ENCODE data around the gene KIF21A.
"Not testable (repeated sequence)": the region's sequence is repeated elsewhere in the genome, so short reads cannot be mapped to it uniquely, and the experiment has no call there.

Gene KIF21A, protein sequence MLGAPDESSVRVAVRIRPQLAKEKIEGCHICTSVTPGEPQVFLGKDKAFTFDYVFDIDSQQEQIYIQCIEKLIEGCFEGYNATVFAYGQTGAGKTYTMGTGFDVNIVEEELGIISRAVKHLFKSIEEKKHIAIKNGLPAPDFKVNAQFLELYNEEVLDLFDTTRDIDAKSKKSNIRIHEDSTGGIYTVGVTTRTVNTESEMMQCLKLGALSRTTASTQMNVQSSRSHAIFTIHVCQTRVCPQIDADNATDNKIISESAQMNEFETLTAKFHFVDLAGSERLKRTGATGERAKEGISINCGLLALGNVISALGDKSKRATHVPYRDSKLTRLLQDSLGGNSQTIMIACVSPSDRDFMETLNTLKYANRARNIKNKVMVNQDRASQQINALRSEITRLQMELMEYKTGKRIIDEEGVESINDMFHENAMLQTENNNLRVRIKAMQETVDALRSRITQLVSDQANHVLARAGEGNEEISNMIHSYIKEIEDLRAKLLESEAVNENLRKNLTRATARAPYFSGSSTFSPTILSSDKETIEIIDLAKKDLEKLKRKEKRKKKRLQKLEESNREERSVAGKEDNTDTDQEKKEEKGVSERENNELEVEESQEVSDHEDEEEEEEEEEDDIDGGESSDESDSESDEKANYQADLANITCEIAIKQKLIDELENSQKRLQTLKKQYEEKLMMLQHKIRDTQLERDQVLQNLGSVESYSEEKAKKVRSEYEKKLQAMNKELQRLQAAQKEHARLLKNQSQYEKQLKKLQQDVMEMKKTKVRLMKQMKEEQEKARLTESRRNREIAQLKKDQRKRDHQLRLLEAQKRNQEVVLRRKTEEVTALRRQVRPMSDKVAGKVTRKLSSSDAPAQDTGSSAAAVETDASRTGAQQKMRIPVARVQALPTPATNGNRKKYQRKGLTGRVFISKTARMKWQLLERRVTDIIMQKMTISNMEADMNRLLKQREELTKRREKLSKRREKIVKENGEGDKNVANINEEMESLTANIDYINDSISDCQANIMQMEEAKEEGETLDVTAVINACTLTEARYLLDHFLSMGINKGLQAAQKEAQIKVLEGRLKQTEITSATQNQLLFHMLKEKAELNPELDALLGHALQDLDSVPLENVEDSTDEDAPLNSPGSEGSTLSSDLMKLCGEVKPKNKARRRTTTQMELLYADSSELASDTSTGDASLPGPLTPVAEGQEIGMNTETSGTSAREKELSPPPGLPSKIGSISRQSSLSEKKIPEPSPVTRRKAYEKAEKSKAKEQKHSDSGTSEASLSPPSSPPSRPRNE (N-terminal part only)

DNA sequence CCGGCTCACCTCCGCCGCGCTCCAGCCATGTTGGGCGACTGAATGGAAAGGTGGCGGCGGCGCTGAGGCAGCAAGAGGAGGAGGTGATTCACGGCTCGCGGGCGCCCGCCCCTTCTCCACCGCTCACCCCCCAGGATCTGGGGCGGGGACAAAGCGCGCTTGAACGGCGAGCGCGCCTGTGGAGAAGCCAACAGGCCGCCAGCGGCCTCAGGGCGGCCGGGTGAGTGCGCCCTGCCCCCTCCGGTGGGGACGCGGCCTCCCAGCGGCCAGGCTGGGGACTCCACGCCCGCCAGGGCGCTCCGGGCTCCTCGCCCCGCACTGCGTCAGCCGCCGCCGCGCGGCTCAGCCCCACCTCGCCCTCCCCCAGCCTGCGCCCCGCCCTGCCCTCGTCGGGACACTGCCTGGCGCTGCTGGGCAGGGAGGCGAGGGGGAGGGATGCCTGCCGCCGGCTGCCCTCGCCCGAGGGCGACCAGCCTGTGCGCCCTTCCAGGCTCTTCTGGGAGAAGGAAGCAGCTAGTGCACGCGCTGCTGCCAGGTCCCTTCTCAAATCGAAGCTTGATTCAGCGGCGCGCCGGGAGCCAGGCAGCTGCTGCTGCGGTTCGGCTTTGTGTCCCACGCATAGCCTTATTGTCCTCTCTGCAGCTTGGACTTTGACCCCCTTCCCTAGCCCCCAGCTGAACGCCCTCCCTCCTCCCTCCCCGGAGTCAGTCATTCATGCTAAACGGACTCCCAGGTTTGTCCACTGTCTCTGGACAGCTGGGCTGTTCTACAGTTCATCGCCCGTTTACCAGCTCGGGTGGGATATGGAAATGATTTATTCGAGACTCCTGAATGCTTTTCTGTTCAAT is at the start of gene KIF21A:
Gene KIF21A (minus strand): TSS at position 40 of the 848 bp plus-strand sequence. CDS start 150 bp downstream, outside the sequence.
- peak; percentile 89 for DNase-seq

DNA sequence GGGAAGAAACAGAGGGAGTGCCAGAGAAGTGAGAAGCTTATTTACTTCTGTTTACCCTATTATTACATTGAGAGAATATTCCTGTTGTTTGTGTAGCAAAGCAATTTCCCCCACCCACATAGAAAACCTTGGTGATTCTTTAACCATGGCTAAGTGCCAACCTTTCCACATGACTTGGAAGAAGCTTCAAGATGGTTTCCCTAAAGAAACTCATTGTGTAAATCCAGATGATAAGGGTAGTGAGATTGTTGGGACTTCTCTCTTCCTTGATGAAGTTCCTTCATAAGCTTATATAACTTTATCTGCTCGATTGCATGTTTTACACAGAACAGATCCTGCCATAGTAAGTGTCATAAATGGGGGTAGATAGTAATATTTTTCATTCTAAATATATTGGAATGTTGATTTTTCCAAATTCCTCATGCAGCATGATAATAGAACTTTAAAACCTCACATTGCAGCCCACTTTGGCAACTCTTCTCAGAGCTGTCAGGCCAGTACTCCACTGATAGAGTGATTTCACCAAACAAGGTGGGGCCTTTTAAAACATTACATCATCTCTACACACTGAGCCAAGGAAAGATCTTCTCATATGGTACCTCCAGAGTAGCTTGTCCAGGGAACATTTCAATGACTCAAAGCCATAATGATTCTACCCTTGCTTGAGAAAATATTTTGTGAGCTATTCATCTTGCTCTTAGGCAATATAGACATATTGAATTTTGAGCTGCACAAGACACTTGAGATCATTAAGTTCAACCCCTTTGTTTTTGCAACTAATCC is 47.8 kb upstream of the KIF21A start:
- no peak for DNase-seq

DNA sequence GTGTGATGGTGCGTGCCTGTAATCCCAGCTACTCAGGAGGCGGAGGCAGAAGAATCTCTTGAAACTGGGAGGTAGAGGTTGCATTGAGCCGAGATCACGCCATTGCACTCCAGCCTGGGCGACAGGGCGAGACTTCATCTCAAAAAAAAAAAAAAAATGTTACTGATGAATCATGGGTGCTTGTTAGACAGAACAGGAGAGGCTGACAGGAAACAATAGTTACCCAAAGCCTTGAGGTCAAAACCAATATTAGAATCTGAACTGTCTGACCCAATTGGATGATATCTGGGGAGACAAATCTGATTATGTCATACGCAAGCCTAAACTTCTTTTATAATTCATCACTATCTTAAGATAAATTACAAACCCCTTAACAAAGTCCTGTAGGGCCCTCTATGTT is 40.7 kb upstream of the KIF21A start:
- DNase-seq = no peak

DNA sequence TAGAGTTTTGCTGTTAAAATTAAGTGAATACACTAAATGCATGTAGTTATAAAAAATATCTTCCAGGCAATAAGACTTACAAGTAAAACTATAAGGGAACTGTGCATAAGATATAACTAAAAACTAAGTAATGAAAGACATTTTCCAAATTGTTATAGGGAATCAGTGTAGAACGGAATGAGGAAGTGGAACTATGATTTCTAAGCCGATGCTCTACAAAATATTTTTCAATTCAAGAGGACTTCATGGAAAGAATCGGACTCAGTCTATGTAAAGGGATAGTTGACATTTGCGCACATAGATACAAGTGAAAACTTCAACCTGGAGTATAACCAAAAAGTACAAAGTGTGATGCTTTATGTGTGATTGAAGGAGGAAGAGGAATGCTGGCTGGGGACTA is 40.1 kb upstream of the KIF21A start:
- no peak for DNase-seq

DNA sequence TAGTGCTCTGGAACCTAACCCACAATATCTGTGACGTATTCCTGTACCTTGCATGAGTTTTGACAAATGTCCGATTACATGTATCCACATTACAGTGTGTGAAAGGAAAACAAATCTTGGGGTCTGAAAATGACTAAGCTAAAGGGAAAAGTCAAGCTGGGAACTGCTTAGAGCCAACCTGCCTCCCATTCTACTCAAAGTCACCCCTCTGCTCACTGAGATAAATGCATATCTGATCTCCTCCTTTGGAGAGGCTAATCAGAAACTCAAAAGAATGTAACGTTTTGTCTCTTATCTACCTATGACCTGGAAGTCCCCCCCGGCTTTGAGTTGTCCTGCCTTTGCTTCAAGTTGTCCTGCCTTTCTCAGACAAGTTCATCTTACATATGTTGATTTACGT is 34.0 kb upstream of the KIF21A start:
- DNase-seq = no peak

DNA sequence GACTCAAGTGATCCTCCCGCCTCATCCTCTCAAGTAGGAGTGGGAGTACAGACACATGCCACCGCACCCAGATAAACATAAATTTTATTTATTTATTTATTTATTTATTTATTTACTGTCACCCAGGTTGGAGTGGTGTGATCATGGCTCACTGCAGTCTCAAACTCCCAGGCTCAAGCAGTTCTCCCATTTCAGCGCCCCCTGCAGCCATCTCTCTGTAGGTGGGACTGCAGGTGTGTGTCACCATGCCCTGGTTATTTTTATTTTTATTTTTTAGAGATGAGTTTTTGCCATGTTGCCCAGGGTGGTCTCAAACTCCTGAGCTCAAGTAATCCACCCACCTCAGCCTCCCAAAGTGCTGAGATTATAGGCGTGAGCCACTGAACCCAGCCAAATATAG is 33.2 kb upstream of the KIF21A start:
- no peak for DNase-seq

DNA sequence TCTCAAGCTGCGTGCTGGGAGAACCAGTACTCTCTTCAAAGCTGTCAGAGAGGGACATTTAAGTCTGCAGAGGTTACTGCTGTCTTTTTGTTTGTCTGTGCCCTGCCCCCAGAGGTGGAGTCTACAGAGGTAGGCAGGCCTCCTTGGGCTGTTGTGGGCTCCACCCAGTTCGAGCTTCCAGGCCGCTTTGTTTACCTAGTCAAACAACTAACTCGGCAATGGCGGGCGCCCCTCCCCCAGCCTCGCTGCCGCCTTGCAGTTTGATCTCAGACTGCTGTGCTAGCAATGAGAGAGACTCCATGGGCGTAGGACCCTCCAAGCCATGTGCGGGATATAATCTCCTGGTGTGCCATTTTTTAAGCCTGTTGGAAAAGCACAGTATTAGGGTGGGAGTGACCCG is 32.2 kb upstream of the KIF21A start:
- not testable (repeated sequence) for DNase-seq

DNA sequence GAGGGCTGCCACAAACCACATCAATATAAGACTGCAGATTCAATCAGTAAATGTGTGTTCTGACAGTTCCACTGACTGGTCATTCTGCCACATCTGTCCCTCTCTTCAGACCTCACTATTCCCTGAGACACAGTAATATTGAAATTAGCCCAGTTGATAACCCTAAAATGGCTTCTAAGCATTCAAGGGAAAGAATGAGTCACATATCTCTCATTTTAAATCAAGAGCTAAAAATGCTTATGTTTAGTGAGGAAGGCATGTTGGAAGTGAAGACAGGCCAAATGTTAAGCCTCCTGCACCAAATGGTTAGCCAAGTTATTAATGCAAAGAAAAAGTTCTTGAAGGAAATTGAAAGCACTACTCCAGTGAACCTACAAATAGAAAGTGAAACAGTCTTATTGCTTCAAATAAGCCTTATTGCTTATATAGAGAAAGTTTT is 24.5 kb upstream of the KIF21A start:
- no peak for DNase-seq

DNA sequence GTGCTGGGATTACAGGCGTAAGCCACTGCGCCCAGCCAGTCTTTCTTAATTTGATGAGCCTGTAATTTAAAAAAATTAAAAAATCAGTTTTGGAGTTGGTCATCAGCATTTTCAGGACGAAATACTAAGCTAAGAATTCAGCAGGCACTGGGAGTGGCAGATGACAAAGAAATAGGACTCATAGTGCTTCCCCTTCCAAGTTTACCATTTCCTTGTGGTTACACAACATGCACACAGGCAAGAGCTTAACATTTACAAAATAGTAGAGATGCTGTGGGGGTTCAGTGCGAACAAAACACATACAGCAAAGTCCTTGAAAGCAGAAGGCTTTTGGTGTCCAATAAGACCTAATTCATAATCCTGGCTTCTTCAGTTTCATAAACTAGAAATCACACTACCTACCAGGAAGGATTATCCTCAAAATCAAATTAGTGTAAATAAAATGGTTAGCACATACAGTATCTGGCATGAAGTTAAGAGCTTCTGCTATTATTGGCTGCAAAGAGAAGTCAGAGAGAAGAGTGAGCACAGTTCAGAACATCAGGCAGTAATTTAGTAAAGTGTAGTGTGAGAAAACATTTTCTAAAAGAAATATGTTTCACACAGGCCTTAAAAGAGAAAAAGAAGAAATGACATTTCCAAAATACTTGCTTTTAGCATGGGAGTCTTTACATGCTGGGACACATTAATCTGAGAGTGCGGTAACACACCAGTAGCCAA is 22.2 kb upstream of the KIF21A start:
- no peak for DNase-seq

DNA sequence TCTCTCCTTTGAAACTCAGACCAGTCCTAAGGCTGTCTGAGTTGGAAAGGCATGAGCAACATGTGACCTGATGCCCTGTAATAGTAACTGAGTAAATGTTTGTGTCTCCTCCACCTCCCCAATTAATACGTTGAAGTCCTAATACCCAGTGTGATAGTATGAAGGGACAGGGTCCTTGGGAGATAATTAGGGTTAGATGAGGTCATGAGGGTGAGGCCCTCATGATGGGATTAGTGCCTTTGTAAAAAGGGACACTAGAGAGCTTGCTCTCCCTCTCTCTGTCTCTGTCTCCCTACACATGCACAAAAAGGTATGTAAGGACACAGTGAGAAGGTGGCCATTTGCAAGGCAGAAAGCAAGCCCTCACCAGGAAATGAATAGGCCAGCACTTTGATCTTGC is 18.1 kb upstream of the KIF21A start:
- no peak for DNase-seq

DNA sequence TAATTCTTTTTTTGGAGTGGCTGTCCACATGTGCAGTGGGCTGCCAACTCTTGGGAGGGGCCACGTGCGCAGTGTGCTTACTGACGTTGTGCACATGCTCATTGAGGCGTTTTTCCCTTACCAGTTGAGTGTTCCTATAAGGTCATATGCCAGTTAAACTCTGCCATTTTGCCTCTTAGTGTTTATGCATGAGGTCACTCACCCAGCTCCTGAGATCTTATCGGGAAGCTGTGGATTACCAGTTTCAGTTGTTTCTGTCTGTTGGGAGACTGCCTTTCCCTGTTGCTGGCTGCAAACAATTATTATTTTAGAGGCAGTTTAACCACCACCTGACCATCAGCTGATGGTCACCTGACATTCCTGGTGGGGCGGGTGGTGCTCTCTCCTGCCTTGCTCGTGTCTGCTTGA is 16.1 kb upstream of the KIF21A start:
- no peak for DNase-seq

DNA sequence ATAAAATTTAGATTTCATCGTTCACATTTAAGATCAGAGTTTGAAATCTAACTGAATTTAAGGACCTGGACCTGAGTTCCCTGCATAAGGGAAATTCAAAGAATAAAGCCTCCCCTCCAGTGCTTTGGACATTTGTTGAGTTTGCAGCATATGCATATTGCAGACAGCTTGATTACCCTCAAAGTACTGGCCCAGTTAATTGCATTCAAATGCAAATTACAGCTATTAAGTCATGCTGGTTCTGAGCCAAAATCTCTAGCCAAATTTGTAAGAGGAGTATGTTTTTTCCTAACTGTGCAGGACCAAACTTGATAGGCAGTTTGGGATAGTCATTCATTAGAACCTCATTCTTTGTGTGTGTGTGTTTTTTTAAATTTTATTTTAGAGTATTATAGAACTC is 9.1 kb upstream of the KIF21A start:
- DNase-seq = no peak

DNA sequence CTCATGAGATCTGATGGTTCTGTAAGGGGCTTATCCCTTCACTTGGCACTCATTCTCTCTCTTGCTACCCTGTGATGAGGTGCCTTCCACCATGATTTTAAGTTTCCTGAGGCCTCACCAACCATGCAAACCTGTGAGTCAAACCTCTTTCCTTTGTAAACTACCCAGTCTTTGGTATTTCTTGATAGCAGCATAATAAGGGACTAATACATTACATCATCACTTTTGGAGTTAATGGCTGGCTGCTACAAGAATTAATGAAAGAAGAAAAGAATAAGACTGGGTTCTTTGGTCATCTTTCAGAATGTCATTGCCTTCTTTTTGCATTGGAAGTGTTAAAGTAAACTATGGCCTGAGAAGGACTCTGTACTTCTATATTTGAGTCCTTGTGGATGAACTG is 5.1 kb upstream of the KIF21A start:
- no peak for DNase-seq

DNA sequence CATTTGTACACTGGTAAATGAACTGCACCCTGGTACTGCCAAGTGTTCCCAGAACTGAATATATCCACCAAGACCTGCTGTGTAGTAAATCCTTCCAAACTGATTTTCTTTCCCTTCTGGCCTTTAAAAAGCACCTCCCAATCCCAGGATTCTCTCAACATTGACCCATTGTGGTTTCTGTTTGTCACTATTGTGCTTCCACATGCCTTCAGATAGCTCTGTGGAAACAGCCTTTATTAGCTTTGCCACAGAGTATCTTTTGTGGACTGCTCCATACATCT is 949 bp upstream of the KIF21A start:
- DNase-seq = no peak

DNA sequence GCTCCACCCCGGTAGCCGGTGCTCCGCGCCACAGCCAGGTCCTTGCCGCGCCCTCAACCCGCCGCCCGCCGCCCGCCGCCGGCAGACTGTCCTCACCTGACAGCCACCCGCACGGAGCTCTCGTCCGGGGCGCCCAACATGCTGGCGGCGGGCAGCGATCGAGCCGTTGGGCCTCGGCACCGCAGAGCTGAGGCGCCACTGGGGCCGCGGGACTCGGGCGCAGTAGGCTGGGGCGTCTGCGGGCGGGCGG is 164 bp downstream of the KIF21A start:
- no peak for DNase-seq

DNA sequence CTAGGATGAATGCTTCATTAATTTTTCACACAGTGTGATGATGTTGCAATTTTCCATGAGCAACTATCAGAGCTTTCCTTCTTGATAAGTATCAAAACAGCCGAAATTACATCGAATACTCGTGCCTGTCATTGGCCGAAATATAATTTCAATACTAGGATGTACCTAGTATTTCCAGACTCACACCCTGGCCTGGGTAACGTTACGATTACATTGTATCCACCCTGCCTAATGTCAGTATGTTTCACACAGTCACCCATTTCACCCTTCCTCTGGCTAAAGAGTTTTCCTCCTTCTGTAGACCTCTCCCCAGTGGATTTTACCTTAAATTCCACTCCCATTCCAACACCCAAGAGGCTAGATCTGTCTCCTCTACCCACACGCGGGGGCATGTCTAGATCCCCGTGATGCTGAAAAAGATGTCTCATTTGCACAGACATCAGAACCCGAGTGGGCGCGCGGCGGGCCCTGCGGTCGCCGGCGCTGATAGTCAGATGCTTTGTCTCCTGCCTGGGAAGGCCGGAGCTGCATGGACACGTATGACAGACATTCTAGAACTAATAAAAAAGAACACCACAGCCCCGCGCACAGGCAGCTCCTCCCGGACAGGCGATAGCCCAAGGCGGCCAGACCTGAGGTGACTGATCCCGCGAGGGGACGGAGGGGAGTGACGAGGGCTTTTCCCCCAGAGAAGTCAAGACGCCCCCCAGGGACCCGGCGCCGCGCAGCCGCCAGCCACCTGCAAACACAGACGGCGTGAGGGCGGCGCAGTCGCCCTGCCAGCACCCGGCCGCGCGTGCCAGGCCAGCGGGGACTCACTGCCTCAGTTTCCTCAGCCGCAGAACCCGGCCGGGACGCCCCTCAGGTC is 723 bp downstream of the KIF21A start:
- peak; percentile 65 for DNase-seq

DNA sequence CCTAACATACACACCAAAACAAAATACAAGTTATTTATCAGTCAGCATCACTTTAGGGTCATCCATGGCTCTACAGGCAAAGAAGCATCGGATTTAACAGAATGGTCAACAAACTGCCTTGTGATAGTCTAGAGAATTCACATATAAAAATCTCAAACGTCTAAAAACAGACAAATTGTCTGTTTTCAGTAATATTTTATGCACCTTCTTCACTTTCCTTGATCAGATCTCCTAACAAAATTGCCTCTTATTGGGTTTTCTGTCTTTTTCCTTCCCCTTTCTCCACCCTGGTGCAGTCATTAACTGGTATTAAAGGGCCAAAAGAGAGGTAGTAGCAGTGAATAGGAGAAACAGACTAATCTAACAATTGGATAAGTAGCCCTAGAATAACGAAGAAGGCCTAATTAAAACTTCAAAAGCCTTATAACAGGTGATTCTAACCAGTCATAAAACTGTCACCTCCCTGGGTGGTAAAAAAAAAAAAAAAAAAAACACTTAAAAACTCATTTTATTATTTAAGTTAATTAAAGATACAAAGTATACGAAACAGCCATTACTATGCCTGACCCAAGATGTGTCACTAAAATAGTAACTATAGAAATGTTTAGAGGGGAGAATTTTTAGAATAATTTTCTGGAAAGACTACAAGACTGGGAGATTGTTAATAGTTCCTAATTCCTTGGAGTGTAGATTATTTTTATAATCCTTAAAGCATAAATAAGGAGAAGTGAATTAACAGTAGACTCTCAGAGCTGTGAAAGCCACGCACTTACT is 1.5 kb downstream of the KIF21A start:
- no peak for DNase-seq

DNA sequence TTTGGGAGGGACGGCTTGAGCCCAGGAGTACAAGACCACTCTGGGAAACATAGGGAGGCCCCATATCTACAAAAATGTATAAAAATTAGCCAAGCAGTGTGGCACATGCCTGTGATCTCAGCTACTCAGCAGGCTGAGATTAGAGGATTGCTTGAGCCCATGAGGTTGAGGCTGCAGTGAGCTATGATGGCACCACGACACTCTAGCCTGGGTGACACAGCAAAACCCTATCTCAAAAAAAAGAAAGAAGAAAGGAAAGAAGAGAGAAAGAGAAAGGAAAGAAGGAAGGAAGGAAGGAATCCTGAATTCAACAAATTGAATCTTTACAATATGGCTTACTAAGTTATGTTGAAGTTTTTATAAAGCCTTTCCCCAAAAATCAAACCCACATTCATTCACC is 2.1 kb downstream of the KIF21A start:
- DNase-seq = no peak

DNA sequence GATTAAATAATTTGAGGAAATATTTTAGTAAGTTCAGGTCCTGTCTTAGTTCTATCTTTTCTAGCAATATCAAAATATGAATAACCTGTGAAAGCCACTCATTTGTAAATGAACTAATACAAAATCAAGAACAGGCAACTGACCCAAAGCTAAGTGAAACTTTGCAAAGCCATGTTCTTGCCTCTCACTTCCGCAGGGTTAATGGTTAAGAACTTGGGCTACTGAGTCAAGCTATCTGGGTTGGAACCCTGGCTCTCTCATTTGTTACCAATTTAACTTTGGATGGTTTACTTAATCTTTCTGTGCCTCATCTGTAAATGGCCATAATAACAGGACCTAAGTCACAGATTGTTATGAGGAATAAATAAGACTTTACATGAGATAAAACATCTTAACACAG is 2.8 kb downstream of the KIF21A start:
- no peak for DNase-seq

Data from stimulated activated CD4-positive, alpha-beta T cell treated with anti-CD3 and anti-CD28 coated beads, Interleukin-4, amount 100 ng/mL, for 24 hours (primary cell).